ENCODE measurements around the gene CADM1. TPM values are rescaled to one million over a fixed set of nuclear protein-coding genes. Genes with fewer than 3 reads are reported as not detected.
"Not testable (repeated sequence)": the region's sequence is repeated elsewhere in the genome, so short reads cannot be mapped to it uniquely, and the experiment has no call there.

The CADM1 gene
- total RNA-seq, 2 donors from 2014 or later, result 2.5 to 5.5 TPM

DNA sequence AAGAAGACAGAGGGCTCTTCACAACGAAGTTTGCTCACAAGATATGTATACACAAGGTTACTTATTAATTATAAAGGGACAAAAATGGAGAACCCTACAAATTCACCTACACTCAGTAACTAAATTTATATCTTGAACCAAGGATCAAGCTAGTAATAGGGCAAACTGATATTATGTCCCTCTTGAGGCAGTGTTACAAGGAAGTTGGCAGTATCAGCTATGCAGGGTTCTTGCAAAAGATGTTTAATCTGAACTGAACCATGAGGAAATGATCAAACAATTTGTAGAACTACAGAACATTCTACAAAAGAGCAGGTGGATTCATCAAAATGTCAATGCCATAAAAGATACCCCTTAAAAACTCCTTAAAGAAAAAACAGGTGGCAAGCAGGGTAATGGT is 10.7 kb downstream of the CADM1 start:
- intact Hi-C loops (cut with DNase I), result no loop called here
- no peak for DNase-seq (ENCODE audit: low spot score)

DNA sequence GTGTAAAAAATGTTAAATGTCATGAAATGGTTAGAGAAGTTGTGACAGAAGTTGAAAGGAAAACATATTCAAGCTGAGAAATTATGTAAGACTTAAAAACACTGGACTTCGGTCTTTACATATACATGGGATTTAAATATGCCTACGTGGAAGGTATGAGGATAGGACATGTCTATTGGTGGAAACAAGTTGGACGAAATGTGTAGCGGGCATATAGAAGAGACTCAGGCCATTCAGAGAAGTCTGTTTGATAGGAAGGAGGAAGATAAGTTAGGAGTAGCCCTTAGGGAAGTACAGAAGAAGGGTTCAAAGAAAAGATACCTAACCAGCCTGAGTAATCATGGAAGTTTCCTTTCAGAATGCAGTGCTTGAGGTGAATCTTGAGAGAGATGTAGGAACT is 14.7 kb downstream of the CADM1 start:
- intact Hi-C loops (cut with DNase I), result no loop called here

DNA sequence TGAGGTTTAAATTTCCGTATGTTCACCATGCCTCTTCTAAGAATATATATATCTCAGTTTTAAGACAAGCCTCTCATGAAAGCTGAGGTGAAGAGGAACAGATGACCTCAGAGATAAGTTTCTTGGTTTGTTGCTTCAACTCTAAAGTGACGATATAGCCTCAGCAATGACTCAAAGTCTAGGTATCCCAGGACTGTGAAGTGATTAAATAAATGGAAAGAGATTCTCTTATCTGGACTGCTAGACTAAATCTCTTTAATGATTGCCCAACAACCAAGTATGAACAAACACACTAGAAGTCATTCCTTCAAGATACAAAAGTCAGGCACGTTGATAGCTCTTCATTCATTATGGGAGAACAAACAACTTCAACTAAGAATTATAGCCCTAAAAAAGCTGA is 15.3 kb downstream of the CADM1 start:
- intact Hi-C loops (cut with DNase I), result no loop called here
- no peak for DNase-seq (ENCODE audit: low spot score)

More for the DNA sequence above, 14.7 kb downstream of the CADM1 start:
- DNase-seq (ENCODE audit: low spot score), result no peak

DNA sequence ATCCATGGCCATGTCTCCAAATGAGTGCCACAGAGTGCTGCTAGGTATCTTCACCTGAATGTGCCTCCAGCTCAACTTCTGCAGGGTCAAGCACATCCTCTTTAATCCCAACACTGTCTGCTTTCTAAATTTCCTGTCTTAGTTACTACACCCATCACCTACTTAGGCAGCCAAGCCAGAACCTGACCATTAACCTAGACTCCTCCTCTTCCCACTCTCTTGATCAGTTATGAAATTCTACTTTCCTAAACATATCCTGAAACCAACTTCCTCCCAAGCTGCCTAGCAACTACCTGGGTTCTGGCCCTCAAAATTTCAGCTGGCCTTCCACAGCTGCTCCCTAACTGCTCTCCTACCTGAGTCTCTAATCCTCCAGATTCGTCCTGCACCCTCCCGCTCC is 22.7 kb downstream of the CADM1 start:
- no peak for DNase-seq (ENCODE audit: low spot score)
- intact Hi-C loops (cut with DNase I), result no loop called here

DNA sequence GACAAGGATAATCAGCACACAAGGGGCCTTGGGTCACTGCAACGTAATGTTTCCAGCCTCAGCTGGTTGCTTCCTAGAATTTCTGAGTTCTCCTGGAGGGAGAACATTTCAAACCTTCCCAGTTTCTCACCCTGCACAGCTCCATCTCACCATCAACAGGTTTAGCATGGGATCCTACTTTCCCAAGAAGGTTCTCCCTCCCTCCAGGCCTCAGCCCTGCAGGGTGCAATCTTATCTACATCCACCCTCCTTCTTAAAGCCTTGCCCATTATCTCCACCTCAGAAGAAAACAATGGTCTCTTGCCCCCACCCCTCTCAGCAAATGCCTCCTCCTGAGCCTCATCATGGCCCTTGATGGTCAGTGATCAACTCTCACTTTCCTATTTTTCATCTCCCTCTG is 23.6 kb downstream of the CADM1 start:
- DNase-seq (ENCODE audit: low spot score), result no peak
- intact Hi-C loops (cut with DNase I), result no loop called here

DNA sequence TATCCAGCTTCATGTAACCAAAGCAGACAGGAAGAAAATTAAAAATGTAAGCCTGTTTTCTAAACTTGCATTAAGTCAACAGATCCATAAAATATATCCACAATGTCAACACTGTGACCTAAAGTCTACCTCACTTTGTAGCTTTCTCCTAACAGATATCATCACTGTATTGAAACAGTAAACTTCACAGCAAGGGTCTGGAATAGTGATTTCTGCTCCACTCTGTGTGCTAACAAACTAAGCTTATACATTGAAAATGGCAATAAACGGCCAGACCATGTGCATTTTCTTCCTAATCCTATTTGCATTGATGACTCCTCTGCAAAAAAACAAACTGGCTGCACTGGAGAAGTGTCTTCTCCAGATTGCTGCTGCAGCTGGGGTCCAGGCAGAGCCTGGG is 26.8 kb downstream of the CADM1 start:
- intact Hi-C loops (cut with DNase I), result no loop called here

DNA sequence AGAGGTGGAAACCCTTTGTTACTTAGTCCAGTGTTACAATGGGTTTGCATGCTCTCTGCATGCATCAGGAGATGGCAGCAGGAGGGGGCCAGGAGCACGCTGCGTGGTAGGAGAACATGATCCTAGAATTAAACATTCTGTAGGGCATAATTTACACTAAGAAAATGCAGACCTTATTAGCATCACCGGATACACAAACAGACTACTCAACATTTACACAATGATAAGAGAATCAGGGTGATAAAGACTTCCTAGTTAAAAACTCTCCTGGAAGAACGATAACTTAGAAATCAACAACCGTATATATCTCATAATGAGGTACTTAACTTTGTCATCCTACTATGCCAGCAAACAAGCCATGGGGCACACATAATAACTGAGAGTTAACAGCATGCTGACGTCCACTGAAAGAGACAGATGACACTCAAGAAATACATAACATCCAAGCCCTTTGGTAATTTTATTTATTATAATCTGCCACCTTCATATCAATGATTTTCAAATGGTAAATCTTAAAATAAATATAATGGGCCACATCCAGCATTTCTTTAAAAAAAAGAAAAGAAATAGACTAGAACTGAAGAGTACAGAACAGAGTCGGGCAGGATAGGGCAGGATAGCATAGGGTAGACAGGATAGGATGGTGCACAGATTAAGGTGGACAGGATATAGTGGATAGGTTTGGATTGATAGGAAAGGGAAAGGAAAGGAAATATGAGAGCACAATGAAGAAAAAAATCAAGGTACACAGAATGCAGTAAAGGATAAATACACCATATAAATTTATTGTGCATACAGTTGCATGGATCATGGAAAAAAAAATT is 27.5 kb downstream of the CADM1 start:
- DNase-seq (ENCODE audit: low spot score), result no peak
- intact Hi-C loops (cut with DNase I), result no loop called here

More for the DNA sequence above, 26.8 kb downstream of the CADM1 start:
- no peak for DNase-seq (ENCODE audit: low spot score)

DNA sequence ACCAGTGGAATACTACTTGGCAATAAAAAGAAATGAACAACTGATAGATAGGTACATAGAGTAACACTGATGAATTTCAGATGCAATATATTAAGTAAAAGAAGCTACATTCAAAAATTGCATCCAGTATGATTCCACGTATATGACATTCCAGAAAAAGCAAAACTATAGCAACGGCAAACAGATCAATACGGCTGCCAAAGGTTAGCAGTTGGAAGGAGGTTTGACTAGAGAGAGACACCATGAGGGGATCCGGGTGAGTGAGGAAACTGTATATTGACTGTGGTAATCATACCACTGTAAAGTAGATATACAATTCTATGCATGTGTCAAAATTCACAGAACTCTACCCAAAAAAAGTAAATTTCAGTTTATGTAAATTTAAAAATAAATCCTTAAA is 28.7 kb downstream of the CADM1 start:
- intact Hi-C loops (cut with DNase I), result no loop called here

DNA sequence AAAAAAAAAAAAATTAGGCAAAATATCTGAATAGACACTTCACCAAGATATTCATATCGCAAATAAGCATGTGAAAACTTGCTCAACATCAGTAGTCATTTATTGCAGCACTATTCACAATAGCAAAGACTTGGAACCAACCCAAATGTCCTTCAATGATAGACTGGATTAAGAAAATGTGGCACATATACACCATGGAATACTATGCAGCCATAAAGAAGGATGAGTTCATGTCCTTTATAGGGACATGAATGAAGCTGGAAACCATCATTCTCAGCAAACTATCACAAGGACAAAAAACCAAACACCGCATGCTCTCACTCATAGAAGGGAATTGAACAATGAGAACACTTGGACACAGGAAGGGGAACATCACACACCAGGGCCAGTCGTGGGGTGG is 29.9 kb downstream of the CADM1 start:
- DNase-seq (ENCODE audit: low spot score); intact Hi-C loops (cut with DNase I): not testable (repeated sequence)

More for the DNA sequence above, 28.7 kb downstream of the CADM1 start:
- no peak for DNase-seq (ENCODE audit: low spot score)

DNA sequence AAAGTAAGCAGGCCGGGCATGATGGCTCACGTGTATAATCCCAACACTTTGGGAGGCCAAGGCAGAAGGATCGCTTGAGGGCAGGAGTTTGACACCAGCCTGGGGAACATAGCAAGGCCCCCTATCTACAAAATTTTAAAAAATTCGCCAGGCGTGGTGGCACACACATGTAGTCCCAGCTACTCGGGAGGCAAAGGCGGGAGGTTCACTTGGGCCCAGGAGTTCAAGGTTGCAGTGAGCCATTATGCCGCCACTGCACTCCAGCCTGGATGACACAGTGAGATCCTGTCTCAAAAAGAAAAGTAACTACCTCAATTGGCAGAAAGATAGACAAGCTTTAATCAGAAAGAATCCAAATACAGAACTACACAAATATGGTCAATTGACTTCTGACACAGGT is 31.0 kb downstream of the CADM1 start:
- no peak for DNase-seq (ENCODE audit: low spot score)

DNA sequence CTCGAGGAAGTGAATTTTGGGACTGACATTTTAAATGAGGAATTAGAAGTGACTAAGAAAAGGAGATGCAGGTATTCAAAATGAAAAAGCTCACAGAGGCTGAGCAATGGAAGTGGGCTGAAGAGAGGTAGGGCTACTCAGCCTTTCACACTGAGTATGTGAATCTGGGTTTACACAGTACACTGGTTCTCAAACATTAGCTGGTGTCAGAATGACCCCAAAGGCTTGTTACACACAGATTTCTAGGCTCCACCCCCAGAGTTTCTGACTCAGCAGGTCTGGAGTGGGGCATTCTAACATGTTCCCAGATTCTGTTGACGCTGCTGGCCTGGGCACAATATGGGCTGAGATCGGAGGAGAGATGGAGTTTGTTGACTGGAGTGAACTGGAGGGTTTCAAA is 32.8 kb downstream of the CADM1 start:
- intact Hi-C loops (cut with DNase I), result no loop called here
- no peak for DNase-seq (ENCODE audit: low spot score)

More for the DNA sequence above, 31.0 kb downstream of the CADM1 start:
- intact Hi-C loops (cut with DNase I), result no loop called here

DNA sequence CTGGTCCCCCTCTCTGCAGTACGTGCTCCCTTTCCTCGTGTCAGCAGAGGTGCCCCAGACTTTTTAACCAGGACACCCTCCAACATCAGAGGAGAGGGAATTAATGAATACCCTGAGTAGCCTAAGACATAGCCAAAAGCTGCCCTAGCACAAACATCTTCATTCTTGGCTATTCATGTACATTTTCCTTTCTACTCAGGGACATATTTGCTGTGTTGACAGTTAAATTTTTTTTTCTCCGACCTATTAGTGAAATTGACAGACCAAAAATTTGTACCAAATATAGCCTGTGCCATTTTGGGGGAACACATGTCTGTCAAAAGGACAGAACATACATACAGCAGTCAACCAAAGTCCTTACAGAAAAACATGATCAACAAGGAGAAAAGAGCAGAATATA is 33.3 kb downstream of the CADM1 start:
- intact Hi-C loops (cut with DNase I), result no loop called here
- no peak for DNase-seq (ENCODE audit: low spot score)

DNA sequence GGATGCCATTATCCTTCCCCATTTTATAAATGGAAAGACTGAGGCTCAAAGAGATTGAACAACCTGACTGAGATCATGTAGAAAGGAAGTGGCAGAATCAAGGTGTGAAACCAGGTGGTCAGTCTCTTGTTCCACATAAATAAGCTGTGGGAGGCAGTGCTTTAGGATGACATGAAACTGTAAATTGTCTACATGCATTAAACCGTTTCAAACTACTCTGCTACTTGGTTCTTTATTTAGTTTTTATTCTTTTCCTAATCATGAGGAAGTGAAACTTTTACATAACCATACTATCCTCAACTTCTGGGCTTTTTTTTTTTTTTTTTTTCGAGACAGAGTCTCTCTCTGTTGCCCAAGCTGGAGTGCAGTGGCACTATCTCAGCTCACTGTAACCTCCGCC is 34.9 kb downstream of the CADM1 start:
- DNase-seq (ENCODE audit: low spot score), result no peak
- intact Hi-C loops (cut with DNase I), result no loop called here

DNA sequence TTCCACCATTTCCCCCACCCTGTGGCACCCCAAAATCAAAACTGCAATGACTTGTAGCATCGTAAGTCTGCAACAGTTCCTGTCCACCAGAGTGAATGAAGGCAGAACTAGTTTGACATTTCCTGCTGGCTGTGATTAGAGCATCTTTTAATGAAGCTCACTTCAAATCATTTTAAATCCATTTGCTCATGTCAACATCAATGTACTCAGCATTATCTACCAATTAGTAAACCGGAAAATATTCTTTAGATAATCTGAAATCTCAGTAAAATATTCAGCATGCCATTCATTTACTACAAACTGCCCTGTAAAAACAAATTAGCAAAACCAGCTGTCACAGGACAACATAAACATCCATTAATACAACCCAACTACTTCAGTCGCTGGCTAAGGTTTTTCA is 38.1 kb downstream of the CADM1 start:
- no peak for DNase-seq (ENCODE audit: low spot score)
- intact Hi-C loops (cut with DNase I), result no loop called here

DNA sequence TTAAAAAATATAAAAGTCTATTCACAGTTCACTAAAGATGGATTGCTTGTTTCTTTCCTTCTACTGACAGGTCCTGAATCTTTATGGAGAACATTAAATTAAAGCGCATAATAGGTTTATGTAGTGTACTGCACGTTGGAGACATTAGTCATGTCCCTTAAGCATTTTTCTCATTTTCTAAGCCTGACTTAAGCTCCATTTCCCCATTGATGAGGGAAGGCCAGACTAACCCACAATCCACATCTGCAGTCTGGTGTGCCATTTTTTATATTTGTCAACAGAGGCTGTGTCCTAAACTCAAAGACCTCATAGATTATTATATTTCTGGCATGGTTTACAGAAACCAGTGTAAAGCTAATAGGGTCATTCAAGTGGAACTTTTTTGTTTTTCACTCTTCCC is 39.9 kb downstream of the CADM1 start:
- DNase-seq (ENCODE audit: low spot score), result no peak
- intact Hi-C loops (cut with DNase I), result no loop called here

DNA sequence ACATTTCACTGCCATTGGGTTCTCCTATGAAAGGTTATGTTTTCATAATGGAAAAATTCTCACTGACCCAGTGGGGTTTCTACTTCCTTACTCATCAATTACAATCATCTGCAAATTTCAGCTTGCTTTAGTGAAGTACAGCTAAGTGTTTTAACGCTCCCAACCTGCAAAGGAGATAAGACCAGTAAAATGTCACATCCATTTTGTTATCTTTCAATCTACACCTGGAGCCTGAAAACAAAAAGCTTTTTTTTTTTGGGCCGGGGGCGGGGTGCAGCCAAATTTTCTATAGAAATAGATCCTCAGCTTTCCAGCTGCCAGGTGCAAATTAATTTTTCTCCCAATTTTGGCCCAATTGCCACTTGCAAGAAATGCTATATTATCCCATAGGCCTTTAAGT is 40.6 kb downstream of the CADM1 start:
- no peak for DNase-seq (ENCODE audit: low spot score)
- intact Hi-C loops (cut with DNase I), result no loop called here

DNA sequence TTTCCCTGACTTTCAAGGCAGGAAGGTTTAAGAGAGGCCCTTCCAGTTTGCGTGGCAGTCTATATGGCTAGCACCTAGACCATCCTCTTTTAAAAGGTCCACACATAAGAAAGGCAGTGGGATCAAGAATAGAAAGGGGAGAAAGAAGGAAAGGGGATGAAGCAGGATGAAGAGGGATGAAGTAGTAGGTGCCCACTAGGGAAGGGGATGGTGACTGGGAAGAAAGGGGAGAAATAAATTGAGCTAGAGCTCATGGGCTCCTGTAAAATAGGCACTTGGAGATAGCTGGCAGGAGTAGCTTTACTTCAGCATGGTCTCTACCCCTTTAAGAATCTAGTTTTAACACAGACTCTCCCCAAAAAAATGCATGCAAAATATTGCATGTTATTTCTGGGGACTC is 41.5 kb downstream of the CADM1 start:
- intact Hi-C loops (cut with DNase I), result no loop called here
- no peak for DNase-seq (ENCODE audit: low spot score)

DNA sequence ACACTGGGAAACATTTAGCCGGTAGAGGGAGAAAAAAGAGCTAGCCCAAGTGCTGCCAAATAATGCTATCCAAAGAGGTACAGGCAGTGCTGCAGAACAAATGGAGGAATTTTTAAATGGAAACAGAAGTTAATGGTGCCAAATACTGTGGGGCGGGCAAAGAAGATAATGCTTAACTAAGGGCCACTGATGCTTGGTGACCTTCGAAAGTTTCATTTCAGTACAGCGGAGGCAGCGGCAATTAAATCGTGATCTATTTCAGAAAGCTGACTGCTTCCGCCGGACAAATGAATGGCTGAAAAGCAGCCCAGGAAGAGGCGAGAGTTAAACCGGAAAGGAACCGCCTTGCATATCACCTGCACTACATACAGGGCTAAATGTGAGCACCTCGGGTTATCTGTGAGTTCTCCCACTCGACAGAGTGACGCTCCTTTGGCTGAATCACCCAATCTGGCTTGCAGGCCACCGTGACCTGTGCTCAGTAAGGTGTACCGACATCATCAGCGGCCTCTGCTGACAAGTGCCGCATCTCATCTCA is 42.1 kb downstream of the CADM1 start:
- intact Hi-C loops (cut with DNase I), result no loop called here

DNA sequence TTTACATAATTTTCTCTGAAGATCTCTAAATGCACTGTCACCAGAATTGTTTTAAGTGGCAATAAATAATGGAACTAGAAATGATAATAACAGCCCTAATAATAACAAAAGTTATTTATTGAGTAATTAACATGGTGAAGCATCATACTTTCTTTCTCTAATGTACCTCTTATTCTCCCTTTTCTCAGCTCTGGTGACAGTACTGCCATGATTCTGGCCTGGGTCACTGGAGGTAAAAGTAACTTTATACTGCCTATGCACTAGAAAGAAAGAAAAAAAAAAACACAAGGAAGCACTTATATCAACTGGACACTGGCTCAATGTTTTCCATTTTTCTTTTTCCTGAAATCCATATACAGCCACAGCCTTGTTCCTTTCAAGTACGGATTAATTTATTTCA is 43.7 kb downstream of the CADM1 start:
- intact Hi-C loops (cut with DNase I), result no loop called here
- DNase-seq (ENCODE audit: low spot score), result no peak

More for the DNA sequence above, 42.1 kb downstream of the CADM1 start:
- no peak for DNase-seq (ENCODE audit: low spot score)

DNA sequence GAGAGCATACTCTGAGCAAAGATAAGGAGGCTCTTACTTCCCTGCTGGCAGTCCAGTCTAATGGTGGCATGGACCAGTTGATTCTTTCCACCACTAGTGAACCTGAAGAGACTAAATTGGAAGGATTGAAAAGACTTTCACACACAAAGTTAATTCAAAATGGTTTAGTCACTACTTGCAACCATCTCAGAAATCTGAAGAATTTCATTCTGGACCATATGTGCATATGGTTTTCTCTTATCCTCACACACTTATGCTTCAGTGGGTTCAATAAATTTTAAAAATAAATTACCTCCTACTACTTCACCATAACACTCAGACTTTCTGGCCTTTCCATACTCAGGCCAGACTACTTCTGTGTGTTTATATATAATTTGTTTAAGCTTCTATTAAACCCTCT is 44.7 kb downstream of the CADM1 start:
- intact Hi-C loops (cut with DNase I), result no loop called here
- no peak for DNase-seq (ENCODE audit: low spot score)

DNA sequence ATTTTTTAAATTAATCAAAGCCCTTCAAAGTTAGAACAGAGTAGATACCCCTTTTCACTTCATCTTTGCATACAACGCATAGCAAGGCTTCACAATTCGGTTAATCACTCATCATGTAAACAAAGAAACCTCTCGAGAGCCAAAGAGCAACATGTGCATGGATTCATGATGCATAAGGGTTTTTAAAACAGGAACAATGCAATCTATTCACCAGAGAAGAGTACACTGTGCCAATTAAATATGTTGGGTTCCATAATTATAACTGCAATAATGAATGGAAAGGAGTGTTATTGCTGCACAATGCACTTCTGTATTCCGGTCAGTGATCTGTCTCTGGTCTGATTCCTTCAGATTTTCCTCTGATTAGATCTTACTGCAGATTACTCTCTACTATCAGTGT is 45.3 kb downstream of the CADM1 start:
- no peak for DNase-seq (ENCODE audit: low spot score)

More for the DNA sequence above, 45.3 kb downstream of the CADM1 start:
- intact Hi-C loops (cut with DNase I), result no loop called here

All from posterior vena cava (tissue), 2 donors.